HG03378 (cell line): ENCODE measurements around the gene AKAP14.
"Not testable (repeated sequence)": the region's sequence is repeated elsewhere in the genome, so short reads cannot be mapped to it uniquely, and the experiment has no call there.

Experiments used
- ATAC-seq: cut with Tn5 transposase; IDR thresholded peaks from one replicate; pipeline ENCODE4 v1.9.1; 2021; ENCODE audit warnings: mild to moderate bottlenecking, moderate library complexity; ENCODE audit not compliant: unreplicated experiment

AKAP14 gene

DNA sequence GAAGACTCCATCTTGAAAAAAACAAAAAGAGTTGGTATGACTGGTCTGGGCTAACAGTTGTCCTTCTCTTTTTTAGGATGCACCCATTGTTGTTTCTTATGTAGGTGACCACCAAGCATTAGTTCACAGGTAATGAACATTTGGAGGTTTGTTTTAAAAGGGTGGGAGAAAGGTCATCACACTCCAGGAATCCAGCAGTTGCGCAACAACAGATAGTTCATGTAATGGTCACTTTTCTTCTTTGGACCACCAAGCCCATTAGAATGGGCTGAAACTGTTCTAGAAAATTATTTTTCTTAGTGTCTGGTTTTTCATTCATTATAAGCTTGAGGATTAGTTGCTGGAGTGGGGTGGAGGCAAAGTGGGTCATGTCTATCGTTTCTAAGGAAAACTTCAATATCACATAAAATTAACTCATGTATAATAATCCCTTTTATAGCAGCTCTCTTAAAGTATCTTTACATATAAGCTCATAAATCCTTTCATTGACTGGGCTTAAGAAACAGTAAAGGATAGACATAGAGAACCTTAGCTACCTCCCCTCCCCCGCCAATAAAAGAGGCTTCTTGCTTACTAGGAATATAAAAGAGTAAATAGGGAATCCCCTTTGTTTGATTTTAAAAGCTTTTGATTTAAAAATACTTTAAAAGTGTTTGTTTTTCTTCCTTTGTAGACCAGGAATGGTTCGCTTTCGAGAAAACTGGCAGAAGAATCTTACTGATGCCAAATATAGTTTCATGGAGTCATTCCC, 24.3 kb downstream of the AKAP14 start:
- ATAC-seq: no peak

DNA sequence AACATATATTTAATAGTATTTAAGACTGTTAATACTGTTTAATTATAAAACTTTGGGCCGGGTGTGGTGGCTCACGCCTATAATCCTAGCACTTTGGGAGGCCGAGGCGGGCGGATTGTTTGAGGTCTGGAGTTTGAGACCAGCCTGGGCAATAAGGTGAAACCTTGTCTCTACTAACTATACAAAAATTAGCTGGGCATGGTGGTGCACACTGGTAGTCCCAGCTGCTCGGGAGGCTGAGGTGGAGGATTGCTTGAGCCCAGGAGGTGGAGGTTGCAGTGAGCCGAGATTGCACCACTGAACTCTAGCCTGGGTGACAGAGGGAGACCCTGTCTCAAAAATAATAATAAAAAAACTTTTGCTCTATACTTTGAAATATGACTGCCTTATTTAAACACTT, 26.7 kb downstream of the AKAP14 start:
- not testable (repeated sequence) for ATAC-seq

DNA sequence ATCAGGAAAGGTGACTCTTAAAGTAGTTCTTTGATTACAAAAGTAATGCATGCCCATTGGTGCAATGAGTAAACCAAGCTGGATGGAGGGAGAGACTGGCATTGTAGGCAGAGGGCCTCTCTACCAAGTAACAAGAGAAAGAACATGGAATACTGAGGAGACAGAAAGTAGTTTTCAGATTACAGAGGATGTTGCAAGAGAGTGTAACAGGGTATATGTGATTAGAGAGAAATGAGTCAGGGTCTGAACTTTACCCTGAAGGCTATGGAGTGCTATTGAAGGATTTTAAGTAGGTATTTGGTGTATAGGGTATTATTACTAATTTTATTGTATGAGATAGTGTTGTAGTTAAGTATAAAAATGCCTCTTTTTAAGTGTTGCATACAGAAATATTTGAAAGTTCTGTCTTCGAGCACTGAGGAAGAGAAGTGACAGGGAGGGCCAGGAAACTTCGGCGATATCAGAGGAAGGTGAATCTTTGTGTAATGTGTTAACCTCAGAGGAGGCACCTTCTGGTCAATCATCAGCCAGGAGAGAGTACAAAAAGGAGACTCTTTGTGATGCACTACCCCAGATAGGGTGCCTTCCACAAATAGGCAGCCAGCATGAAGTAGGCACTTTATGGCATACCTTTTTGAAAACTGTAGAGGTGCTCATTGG, 39.7 kb downstream of the AKAP14 start:
- ATAC-seq: no peak

DNA sequence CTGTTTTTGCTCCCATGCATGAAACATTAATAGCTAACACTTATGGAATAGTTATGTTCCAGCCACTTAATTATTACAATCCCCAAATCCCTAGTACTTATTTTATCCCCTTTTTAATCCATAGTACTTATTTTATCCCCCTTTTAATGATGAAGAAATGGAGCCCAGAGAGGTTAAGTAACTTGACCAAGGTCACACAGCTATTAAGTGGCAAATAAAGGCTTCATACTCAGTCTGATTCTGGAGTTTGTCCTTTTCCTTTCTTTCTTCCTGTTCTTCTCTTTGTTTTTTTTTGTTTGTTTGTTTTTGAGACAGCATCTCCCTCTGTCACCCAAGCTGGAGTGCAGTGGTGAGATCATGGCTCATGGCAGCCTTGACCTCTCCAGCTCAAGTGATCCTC, 45.6 kb downstream of the AKAP14 start:
- ATAC-seq: no peak

DNA sequence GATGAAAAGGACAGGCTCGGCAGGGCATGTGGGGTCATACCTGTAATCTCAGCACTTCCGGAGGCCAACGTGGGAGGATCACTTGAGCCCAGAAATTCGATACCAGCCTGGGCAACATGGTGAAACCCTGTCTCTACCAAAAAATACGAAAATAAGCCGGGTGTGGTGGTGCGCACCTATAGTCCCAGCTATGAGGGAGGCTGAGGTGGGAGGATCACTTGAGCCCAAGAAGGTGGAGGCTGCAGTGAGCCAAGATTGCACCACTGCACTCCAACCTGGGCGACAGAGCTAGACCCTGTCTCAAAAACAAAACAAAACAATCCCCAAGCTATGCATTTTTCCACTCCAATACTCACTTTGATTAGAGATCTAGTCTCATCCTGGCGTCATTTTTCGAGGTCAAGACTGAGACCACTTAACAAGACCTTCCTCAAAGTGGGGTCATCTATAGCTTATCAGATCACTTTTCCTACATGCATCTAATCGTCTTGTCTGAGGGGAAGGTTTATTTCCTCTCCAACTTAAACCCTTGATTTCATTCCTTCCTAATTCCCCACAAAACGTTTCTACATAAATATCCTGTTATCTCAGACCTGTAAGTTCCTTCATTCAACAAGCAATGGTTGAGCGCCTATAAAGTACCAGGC, 46.6 kb downstream of the AKAP14 start:
- no peak for ATAC-seq

DNA sequence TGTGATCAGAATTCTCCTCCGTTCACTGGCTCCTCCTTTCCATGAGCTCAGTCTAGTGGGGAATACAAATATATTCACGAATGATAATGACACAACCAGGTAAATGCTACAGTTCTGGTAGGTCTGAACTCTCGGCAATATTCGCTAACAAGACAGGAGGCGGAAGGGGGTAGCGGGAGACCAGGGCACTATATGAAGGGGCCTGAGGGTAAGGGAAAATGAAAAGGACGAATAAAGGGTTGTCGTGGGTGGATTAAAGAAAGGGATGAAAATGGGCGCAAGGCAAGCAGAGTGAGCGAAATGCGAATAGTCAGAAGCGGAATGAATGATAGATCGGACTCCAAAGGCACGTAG, 47.1 kb downstream of the AKAP14 start:
- peak; percentile 12 for ATAC-seq

DNA sequence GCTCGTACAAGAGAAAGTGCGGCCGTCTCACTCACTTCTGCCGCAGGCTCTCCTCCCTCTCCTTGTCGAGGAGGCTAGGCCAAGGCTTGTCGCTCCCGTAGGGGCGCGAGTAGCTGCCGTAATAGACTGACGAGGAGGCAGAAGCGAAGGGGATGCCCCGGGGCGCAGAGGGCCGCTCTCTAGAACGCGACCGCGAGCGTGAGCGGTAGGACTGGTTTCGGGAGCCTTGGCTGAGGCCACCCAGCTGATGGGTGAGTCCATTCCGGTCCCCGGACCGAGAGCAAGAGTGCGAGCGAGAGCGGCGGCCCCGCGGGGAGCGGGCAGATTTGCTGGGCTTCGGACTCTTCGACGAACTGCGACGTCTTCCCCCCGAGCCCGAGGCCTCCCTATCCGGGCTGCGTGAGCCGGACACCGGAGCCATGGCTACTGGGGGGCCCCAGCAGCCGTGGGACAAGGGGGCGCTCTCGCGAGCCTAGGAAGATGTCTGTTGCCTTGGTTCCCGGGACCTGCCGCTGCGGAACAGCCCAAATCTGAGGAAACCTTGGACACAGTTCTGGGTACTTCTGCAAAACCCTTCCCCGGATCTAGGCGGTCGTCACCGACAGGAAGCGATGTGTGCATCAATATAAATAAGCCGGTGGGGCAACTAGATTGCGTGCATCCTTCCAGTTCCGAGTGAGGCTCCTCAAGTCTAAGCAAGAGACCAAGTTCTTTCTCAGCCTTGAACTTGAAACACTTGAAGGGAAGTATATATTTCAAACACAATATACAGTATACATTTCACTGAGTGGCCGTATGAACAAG, 47.7 kb downstream of the AKAP14 start, which contains the start of gene NKAP:
Gene NKAP (minus strand): TSS at position 567 of the 804 bp plus-strand sequence. CDS start 146 bp downstream, at position 421.
- peak; percentile 80 for ATAC-seq

DNA sequence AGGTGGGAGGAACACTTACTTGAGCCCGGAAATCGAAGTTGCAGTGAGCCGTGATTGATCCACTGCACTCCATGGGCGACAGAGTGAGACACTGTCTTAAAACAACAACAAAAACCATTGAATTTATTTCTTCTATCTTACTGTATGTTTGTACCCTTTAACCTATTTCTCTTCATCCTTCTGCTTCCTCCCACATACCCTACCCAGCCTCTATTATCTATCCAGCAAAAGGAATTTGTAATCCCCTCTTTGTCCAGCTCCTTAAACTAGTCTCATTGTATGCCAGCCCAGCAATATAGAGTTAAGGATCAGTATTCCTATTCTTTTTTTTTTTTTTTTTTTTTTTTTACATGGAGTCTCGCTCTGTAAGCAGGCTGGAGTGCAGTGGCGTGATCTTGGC, 49.8 kb downstream of the AKAP14 start:
- no peak for ATAC-seq

DNA sequence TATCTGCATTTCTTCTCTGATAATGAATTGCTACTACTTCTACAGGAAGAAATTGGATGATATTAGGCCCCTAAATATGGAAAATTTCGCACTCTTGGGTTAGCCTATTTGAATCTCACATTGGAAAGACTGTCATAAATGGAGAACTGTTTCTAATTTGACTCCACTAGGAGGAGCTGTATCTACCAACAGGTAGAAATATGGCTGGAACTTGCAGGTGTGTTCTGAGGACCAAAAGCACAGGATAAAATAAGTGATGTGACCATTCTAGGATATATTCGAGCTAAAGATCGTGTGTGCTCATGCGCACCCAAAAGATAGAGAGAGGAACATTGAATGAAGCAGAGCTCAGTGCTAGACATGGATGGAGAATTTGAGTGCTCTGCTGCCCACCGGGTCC, 52.7 kb downstream of the AKAP14 start:
- no peak for ATAC-seq

DNA sequence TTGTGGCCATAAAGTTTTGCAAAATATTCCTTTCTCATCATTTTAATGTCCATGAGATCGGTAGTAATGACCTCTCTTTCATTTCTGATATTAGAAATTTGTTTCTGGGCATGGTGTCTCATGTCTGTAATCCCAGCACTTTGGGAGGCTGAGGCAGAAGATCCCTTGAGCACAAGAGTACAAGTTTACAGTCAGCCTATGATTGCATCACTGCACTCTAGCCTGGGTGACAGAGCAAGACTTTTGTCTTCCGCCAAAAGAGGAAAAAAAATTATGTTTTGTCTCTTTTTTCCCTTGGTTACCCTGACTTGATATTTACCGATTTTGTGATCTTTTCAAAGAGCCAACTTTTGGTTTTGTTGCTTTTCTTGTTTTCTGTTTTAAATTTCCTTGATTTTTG, 58.7 kb downstream of the AKAP14 start:
- ATAC-seq: no peak

DNA sequence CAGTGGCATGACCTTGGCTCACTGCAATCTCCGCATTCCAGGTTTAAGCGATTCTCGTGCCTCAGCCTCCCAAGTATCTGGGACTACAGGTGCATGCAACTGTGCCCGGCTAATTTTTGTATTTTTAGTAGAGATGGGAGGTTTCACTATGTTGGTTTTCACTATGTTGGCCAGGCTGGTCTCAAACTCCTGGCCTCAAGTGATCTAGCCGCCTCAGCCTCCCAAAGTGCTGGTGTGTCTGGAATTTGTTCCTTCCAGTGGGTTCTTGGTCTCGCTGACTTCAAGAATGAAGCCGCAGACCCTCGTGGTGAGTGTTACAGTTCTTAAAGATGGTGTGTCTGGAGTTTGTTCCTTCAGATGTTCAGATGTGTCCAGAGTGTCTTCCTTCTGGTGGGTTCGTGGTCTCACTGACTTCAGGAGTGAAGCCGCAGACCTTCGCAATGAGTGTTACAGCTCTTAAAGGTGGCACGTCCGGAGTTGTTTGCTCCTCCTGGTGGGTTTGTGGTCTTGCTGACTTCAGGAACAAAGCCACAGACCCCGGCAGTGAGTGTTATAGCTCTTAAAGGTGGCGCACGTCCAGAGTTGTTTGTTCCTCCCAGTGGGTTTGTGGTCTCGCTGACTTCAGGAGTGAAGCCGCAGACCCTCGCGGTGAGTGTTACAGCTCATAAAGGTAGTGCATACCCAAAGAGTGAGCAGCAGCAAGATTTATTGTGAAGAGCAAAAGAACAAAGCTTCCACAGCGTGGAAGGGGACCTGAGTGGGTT, 60.3 kb downstream of the AKAP14 start:
- ATAC-seq: not testable (repeated sequence)

DNA sequence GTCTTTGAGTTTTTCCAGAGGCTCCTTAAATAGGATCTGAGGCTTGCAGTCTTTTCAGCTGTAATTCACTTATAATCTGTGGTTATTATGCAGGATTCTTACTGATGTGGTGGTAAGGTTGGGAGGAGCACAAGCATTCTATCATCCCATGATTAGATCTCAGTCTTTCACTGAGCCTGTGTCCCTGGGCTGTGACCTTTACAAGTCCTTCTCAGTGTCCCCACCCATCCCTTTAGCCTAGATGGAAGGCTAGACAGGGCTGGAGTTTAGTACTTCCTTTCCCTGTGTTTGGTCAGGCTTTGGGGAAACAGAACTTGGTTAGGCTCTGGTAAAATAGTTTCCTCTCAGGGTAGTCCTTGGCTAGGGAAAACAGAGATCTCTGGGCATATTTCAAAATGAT, 64.9 kb downstream of the AKAP14 start:
- ATAC-seq: no peak

DNA sequence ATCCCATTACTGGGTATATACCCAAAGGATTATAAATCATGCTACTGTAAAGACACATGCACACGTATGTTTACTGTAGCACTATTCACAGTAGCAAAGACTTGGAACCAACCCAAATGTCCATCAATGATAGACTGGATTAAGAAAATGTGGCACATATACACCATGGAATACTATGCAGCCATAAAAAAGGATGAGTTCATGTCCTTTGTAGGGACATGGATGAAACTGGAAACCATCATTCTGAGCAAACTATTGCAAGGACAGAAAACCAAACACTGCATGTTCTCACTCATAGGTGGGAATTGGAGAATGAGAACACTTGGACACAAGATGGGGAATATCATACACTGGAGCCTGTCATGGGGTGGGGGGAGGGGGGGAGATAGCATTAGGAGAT, 71.1 kb downstream of the AKAP14 start:
- ATAC-seq: not testable (repeated sequence)
